Testis (tissue), 2 donors: ENCODE results near the gene CLEC20A.

ENCODE experiments used
- CTCF ChIP-seq, 3 experiments: fragments of 450-650 bp in 2 of 3; fragments of 200-600 bp in 1 of 3; sonication (generic) in 1 of 3; IDR thresholded peaks; one replicate each; pipeline ENCODE4 v1.5.1; 2016 to 2019; ENCODE audit warnings: antibody characterized with exemption in 3 of 3, mild to moderate bottlenecking in 2 of 3, moderate library complexity in 1 of 3
- POLR2A ChIP-seq: fragments of 450-650 bp; IDR thresholded peaks from one replicate; pipeline ENCODE4 v1.6.1; 2017; ENCODE audit warnings: antibody characterized with exemption, mild to moderate bottlenecking, moderate library complexity

DNA sequence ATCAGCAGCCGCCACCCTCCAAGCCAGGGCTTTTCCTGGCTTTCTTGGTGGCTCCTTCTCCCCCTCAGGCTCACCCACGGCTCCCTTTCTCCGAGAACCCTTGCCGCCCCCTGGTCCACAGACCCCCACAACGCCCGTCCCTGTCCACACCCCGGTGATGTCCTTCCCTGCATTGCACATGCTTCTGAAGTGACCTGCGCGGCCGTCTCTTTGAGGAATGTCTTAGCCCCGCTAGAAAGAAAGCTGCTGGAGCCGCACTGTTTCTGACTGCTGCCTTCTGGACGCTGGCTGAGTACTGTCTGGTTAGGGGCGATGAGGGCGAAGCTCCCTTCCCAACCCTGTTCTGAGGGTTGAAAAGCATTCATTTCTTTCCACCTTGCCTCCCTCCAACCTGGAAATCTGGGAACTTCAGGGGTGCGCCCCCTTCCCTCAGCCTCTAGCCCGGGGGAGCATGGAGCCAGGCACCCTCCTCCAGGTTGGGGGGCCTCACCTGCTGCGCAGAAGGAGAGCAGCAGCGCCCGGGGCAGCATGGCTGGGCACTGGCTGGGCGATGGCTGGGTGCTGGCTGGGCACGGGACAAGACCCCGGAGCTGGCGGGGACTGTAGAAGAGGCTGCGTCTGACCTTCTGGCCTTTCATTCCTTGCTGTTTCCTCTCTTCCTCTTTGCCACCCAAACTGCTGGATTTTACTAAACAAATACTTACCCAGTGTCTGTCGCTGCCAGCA lies at the start of gene CLEC20A:
- no peak for TF ChIP-seq POLR2A
- no peak for TF ChIP-seq CTCF (IDR thresholded peaks at IDR 0.05)
